Stimulated activated CD4-positive, alpha-beta T cell treated with anti-CD3 and anti-CD28 coated beads, Interleukin-2, amount 100 ng/mL, for 48 hours (primary cell): Measurements from ENCODE around the gene FBXO33.
"Not testable (repeated sequence)": the region's sequence is repeated elsewhere in the genome, so short reads cannot be mapped to it uniquely, and the experiment has no call there.

ENCODE experiments used
- DNase-seq, 2 donors: peaks; one replicate each; pipeline ENCODE4 v3.0.0-alpha.2; 2020

The FBXO33 gene

DNA sequence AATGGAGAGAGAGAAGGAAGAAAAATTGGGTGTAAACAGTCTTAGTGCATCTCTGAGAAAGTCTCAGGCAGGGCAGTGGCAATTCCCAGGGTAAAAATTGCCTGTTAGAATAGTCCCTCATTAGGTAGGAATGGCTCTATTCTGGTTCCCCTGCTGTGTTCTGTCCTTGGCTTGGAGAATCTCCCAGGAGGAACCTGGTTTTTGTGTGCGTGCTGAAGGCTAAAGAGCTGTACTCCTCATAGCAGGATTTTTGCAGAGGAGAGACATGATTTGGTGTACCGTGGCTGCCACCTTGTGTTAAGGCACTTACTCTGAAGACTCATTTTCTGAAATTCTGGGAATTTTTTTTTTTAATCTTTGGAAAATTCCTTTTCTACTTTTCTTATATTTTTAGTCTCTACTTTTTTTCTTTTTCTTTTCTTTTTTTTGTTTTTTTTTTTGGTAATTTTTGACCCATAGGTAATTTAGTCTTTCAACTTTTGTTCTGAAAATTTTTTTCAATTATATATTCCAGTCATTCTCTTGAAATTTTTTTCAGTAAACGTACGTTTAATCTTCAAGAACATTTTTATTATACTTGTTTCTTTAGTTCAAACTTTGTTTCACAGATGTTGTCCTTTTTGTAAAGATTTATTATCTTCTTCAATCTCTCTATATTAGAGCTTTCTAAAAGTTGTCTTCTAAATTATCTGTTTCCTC lies 63.8 kb downstream of the FBXO33 start:
- DNase-seq = peak in 1 of 2 donors; percentile 14

DNA sequence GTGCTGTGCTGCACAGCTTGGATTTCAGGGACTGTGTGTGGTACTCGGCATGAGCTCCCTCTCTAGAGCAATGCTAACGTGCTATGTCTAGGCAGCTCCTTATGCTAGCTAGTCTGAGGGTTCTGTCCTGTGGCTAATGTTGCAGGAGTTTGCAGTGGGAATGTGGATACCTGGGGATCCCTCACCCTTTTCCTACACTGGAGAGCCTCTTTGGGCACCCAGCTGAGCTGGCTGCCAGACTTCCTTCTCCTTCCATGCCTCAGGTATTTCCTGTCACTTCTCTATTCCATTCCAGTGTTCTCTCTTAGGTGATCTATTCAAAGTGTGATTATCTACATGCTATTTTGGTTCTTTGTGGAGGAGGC lies 64.9 kb downstream of the FBXO33 start:
- DNase-seq = no peak

DNA sequence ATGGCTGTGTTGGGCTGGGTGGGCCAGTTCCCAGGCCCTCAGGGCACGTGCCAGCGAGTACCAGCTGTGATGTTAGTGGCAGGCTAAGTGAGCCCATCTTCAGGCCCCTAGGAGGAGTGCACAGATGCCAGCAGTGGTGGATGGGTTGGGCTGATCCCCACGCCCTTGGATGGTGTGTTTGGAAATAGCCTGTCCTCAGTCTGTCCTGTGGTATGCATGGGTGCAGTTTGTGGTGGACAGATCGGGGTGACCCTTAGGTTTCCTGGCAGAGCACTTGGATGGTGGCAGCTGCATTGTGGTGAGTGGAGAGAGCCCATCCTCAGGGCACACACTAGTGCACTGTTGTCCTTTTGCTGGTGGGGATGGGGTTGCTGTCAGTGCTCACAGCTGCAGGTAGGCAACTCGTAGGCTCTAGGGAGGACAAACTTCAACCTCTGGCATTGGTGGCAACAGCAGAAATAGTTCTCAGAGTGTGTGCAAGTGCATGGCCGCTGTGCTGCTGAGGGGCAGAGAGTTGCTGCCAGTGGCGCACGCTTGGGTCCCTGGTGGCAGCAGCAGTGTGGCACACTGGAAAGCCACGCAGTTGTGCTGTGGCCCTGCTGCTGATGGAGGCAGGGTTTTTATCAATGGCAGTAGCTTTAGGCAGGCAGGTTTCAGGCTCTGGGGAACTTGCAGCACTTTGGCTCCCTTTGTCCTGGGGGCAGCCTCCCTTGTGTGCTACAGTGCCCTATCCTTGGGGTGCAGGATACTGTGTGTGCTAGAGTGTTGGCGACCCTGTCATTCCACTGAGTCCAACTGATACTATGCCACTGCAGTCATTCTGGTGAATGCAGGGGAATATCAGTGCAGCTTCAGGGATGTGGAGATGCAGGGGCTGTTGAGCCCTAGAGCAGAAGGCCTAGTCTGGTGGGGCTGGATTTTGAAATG lies 65.5 kb downstream of the FBXO33 start:
- DNase-seq = no peak

DNA sequence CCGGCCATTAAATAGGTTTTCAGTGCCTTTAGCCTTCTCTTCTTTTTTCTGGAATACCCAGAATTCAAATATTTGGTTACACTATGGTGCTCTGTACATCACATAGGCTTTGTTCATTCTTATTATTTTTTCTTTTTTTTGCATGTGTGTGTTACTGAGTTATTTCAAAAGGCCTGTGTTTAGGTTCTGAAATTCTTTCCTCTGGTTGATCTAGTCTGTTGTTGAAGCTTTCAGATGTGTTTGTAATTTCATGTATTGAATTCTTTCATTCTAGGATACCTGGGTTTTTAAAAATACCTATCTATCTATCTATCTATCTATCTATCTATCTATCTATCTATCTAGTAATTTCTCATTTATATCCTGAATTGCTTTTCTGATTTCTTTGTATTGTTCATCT lies 66.9 kb downstream of the FBXO33 start:
- DNase-seq = no peak

DNA sequence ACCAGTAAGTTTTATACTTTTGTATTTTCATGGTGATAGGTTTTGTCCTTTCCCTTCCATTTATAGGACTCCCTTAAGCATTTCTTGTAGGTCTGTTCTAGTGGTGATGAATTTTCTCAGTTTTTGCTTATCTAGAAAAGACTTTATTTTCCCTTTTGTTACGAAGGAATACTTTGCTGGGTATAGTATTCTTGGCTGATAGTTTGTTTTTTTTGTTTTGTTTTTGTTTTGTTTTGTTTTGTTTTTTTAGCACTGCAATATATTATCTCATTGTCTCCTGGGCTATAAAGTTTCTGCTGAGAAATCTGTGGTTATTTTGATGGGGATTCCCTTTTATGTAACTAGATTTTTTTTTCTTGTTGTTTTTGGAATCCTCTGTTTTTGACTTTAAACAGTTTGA lies 67.7 kb downstream of the FBXO33 start:
- no peak for DNase-seq

DNA sequence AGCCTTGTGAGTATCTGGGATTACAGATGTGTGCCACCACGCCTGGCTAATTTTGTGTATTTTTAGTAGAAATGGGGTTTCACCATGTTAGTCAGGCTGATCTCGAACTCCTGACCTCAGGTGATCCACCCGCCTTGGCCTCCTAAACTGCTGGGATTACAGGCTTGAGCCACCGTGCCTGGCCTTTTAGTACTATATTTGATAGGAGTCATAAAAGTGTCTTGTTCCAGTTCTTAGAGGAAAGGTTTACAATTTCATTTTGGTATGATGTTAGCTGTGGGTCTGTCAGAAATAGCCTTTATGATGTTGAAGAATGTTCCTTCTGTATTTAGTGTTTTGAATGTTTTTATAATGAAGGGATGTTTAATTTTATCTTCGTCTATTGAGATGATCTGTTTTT lies 70.7 kb downstream of the FBXO33 start:
- not testable (repeated sequence) for DNase-seq

DNA sequence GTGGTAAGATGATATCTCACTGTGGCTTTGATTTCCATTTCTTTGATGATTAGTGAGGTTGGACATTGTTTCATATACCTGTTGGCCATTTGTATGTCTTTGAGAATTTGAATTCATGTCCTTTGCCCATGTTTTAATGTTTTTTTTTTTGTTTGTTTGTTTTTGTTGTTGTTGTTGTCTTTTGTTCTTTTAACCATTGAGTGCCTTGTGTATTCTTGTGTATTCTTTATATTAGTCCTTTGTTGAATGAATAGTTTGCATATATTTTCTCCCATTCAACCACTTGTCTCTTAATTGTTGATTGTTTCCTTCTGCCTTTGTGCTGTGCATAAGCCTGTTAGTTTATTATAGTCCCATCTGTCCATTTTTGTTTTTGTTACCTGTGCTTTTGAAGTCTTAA lies 71.9 kb downstream of the FBXO33 start:
- no peak for DNase-seq

DNA sequence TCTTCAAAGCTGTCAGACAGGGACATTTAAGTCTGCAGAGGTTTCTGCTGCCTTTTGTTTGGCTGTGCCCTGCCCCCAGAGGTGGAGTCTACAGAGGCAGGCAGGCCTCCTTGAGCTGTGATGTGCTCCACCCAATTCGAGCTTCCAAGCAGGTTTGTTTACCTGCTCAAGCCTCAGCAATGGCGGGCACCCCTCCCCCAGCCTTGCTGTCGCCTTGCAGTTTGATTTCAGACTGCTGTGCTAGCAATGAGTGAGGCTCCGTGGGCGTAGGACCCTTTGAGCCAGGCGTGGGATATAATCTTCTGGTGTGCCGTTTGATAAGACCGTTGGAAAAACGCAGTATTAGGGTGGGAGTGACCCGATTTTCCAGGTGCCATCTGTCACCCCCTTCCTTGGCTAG lies 73.2 kb downstream of the FBXO33 start:
- DNase-seq = not testable (repeated sequence)

DNA sequence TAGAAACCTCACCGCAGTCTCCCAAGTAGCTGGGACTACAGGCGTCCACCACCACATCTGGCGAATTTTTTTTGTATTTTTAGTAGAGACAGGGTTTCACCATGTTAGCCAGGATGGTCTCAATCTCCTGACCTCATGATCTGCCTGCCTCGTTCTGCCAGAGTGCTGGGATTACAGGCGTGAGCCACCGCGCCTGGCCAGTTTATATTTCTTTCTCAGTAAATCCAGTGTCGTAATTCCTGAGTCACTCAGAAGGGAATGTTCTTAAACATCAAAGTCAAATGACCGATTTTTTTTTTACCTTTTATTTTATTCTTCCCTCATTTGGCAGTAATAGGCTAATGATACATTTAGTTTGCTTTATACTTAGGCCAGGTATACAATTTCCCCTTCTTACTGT lies 80.5 kb downstream of the FBXO33 start:
- no peak for DNase-seq

DNA sequence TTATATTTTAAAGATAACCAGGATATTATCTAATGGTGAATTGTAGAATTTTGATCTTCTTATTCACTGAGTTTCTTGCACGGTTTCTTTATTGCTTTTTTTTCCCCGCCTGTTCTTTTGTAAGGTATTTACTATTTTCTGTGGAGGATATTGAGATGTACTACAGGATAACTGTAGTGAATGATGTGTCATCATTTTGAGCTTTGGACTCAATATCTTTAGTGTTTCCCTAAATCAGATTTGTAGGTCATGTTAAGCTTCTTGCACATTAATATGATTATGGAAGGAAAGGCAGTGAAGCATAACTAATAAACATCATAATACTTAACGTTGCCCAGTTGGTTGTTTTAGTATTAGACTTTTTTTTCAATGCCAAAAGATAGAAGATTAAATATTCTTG lies 81.4 kb downstream of the FBXO33 start:
- no peak for DNase-seq
